ENCODE measurements around the gene CAMK2D. TPM values are rescaled to one million over a fixed set of nuclear protein-coding genes. Genes with fewer than 3 reads are reported as not detected.

CAMK2D gene
- total RNA-seq, 1 experiment from 2014 or later = 7.1 TPM

- no peak overlapping the region for H3K4me2 ChIP-seq
- no TSS peak for BruUV-seq (replicated peaks)
These were observed 66.0 kb downstream of the CAMK2D start for GRCh38 chr4:113695328-113696169.

GRCh38 chr4:113694008-113694407 is 67.5 kb downstream of the CAMK2D start:
- H3K4me1 ChIP-seq (replicated peaks; ENCODE audit: insufficient read depth) = no peaks in the 10 kb centered on the region
- no peak overlapping the region for H3K27ac ChIP-seq
- TF ChIP-seq CTCF (conservative IDR thresholded peaks at IDR 0.05) (no peak), EZH2 (IDR thresholded peaks at IDR 0.05; ENCODE audit: low read depth) (no peak)
- H3K9me2 ChIP-seq (ENCODE audit: insufficient read depth) = no peaks in the 10 kb centered on the region
- no peak overlapping the region for H3K4me3 ChIP-seq
- H3F3A ChIP-seq (ENCODE audit: insufficient read depth, low read depth) = no peaks in the 10 kb centered on the region
- no peak overlapping the region for H2AFZ ChIP-seq
- H3K4me2 ChIP-seq = no peak overlapping the region
- H3K27me3 ChIP-seq (ENCODE audit: insufficient read depth, low read depth) = no peaks in the 10 kb centered on the region
- no peaks in the 10 kb centered on the region for H3K9me3 ChIP-seq (ENCODE audit: insufficient read depth, low read depth)
- H3K36me3 ChIP-seq (ENCODE audit: low read depth) = no peaks in the 10 kb centered on the region
- H4K20me1 ChIP-seq (ENCODE audit: insufficient read depth) = no peaks in the 10 kb centered on the region
- ChIA-PET POLR2A (ENCODE audit: unreplicated experiment) (no interaction called here), CTCF (no interaction called here)
- no peaks in the 10 kb centered on the region for H3K79me2 ChIP-seq (ENCODE audit: low read depth)
- intact Hi-C loops (cut with micrococcal nuclease; ENCODE audit: unreplicated experiment) = no loop called here
- BruUV-seq (replicated peaks) = no TSS peak
- no peak for DNase-seq

More at GRCh38 chr4:113695328-113696169, 66.0 kb downstream of the CAMK2D start:
- DNase-seq = no peak
- Histone ChIP-seq H3K36me3 (ENCODE audit: low read depth) (no peaks in the 10 kb centered on the region), H3K4me1 (replicated peaks; ENCODE audit: insufficient read depth) (no peaks in the 10 kb centered on the region), H3F3A (ENCODE audit: insufficient read depth, low read depth) (no peaks in the 10 kb centered on the region), H3K27me3 (ENCODE audit: insufficient read depth, low read depth) (no peaks in the 10 kb centered on the region), H2AFZ (no peak overlapping the region), H3K79me2 (ENCODE audit: low read depth) (no peaks in the 10 kb centered on the region), H4K20me1 (ENCODE audit: insufficient read depth) (no peaks in the 10 kb centered on the region), H3K9me2 (ENCODE audit: insufficient read depth) (no peaks in the 10 kb centered on the region), H3K4me3 (no peak overlapping the region), H3K27ac (no peak overlapping the region), H3K9me3 (ENCODE audit: insufficient read depth, low read depth) (no peaks in the 10 kb centered on the region)
- ChIA-PET POLR2A (ENCODE audit: unreplicated experiment) (interaction anchor here (0.6 kb wide), 1 partner anchor 416 kb away, joined by 3 read pairs; no protein-coding TSS in a partner anchor), CTCF (no interaction called here)
- intact Hi-C loops (cut with micrococcal nuclease; ENCODE audit: unreplicated experiment) = no loop called here
- TF ChIP-seq EZH2 (IDR thresholded peaks at IDR 0.05; ENCODE audit: low read depth) (no peak), CTCF (conservative IDR thresholded peaks at IDR 0.05) (no peak)

GRCh38 chr4:113692809-113693411 is 68.6 kb downstream of the CAMK2D start:
- H3K27ac ChIP-seq = no peak overlapping the region
- intact Hi-C loops (cut with micrococcal nuclease; ENCODE audit: unreplicated experiment) = no loop called here

More at GRCh38 chr4:113692809-113693411, 68.6 kb downstream of the CAMK2D start:
- no peak for TF ChIP-seq CTCF (conservative IDR thresholded peaks at IDR 0.05)
- no peak for TF ChIP-seq EZH2 (IDR thresholded peaks at IDR 0.05; ENCODE audit: low read depth)
- no peak overlapping the region for H3K4me2 ChIP-seq
- H4K20me1 ChIP-seq (ENCODE audit: insufficient read depth) = no peaks in the 10 kb centered on the region
- no peaks in the 10 kb centered on the region for H3K27me3 ChIP-seq (ENCODE audit: insufficient read depth, low read depth)
- no peak overlapping the region for H2AFZ ChIP-seq
- H3K4me1 ChIP-seq (replicated peaks; ENCODE audit: insufficient read depth) = no peaks in the 10 kb centered on the region
- ChIA-PET CTCF (no interaction called here), POLR2A (ENCODE audit: unreplicated experiment) (no interaction called here)
- H3K4me3 ChIP-seq = no peak overlapping the region
- no peaks in the 10 kb centered on the region for H3K9me3 ChIP-seq (ENCODE audit: insufficient read depth, low read depth)
- H3K36me3 ChIP-seq (ENCODE audit: low read depth) = no peaks in the 10 kb centered on the region
- H3F3A ChIP-seq (ENCODE audit: insufficient read depth, low read depth) = no peaks in the 10 kb centered on the region
- no peaks in the 10 kb centered on the region for H3K79me2 ChIP-seq (ENCODE audit: low read depth)
- H3K9me2 ChIP-seq (ENCODE audit: insufficient read depth) = no peaks in the 10 kb centered on the region
- no TSS peak for BruUV-seq (replicated peaks)
- no peak for DNase-seq

Data from PC-9 (cell line).